GM21825 (cell line): ENCODE measurements around the gene AKAP13.

ENCODE experiments used
- ATAC-seq: cut with Tn5 transposase; IDR thresholded peaks from one replicate; pipeline ENCODE4 v1.9.1; 2021; ENCODE audit warnings: mild to moderate bottlenecking, moderate library complexity; ENCODE audit not compliant: unreplicated experiment

AKAP13 gene

GRCh38 chr15:85609492-85609891, 229.1 kb downstream of the AKAP13 start:
- no peak for ATAC-seq

GRCh38 chr15:85611361-85611760, 231.0 kb downstream of the AKAP13 start:
- no peak for ATAC-seq

- no peak for ATAC-seq
Measured at GRCh38 chr15:85614059-85614458, 233.7 kb downstream of the AKAP13 start.

- peak; percentile 48 for ATAC-seq
Measured at GRCh38 chr15:85615930-85616329, 235.5 kb downstream of the AKAP13 start.

GRCh38 chr15:85616549-85617110, 236.2 kb downstream of the AKAP13 start:
- ATAC-seq, result no peak

GRCh38 chr15:85618228-85618505, 237.8 kb downstream of the AKAP13 start:
- ATAC-seq, result no peak

- peak; percentile 52 for ATAC-seq
Measured at GRCh38 chr15:85618956-85619491, 238.6 kb downstream of the AKAP13 start.

GRCh38 chr15:85619992-85620689, 239.7 kb downstream of the AKAP13 start:
- no peak for ATAC-seq

- no peak for ATAC-seq
Measured at GRCh38 chr15:85620690-85621049, 240.3 kb downstream of the AKAP13 start.

- ATAC-seq, result no peak
Measured at GRCh38 chr15:85621094-85621493, 240.7 kb downstream of the AKAP13 start.

- ATAC-seq, result no peak
Measured at GRCh38 chr15:85622221-85622831, 241.9 kb downstream of the AKAP13 start.

GRCh38 chr15:85623315-85624049, 243.1 kb downstream of the AKAP13 start:
- ATAC-seq, result no peak

GRCh38 chr15:85624291-85624801, 243.9 kb downstream of the AKAP13 start:
- no peak for ATAC-seq

GRCh38 chr15:85625166-85625830, 244.9 kb downstream of the AKAP13 start:
- ATAC-seq, result no peak

GRCh38 chr15:85625856-85626255, 245.5 kb downstream of the AKAP13 start:
- ATAC-seq, result peak; percentile 60

- no peak for ATAC-seq
Measured at GRCh38 chr15:85627213-85627935, 247.0 kb downstream of the AKAP13 start.

- ATAC-seq, result no peak
Measured at GRCh38 chr15:85630311-85630710, 249.9 kb downstream of the AKAP13 start.

- ATAC-seq, result no peak
Measured at GRCh38 chr15:85631018-85631417, 250.6 kb downstream of the AKAP13 start.

GRCh38 chr15:85632014-85632413, 251.6 kb downstream of the AKAP13 start:
- ATAC-seq, result no peak

- ATAC-seq, result no peak
Measured at GRCh38 chr15:85633859-85634258, 253.5 kb downstream of the AKAP13 start.
